Osteoblast (primary cell): ENCODE data around the gene SYDE1. TPM values are rescaled to one million over a fixed set of nuclear protein-coding genes. Genes with fewer than 3 reads are reported as not detected.
"Not testable (repeated sequence)": the region's sequence is repeated elsewhere in the genome, so short reads cannot be mapped to it uniquely, and the experiment has no call there.

Source experiments
- DNase-seq: peaks from one replicate; pipeline ENCODE4 v3.0.0; 2011; ENCODE audit warnings: low spot score, mixed read lengths; ENCODE audit not compliant: insufficient read length; ENCODE audit errors: missing footprints
- H2AFZ ChIP-seq: 2 replicates; pipeline ENCODE4 v1.6.0; 2011; ENCODE audit warnings: mild to moderate bottlenecking, low read length
- H3K27ac ChIP-seq: 2 replicates; pipeline ENCODE4 v1.5.1; 2011; ENCODE audit warnings: mild to moderate bottlenecking, low read depth, low read length, moderate library complexity
- H3K27me3 ChIP-seq: 2 replicates; pipeline ENCODE4 v1.6.0; 2012; ENCODE audit warnings: mild to moderate bottlenecking, control low read depth, inconsistent platforms, low read length, moderate library complexity; ENCODE audit not compliant: insufficient read depth
- H3K36me3 ChIP-seq: 2 replicates; pipeline ENCODE4 v1.5.1; 2011; ENCODE audit warnings: mild to moderate bottlenecking, low read length, control low read depth, moderate library complexity; ENCODE audit not compliant: insufficient read depth
- H3K4me1 ChIP-seq: 2 replicates; pipeline ENCODE4 v1.5.1; 2011; ENCODE audit warnings: mild to moderate bottlenecking, low read length, control low read depth, moderate library complexity; ENCODE audit not compliant: insufficient read depth
- H3K4me2 ChIP-seq: 2 replicates; pipeline ENCODE4 v1.6.0; 2011; ENCODE audit warnings: mild to moderate bottlenecking, low read length; ENCODE audit not compliant: insufficient read depth
- H3K4me3 ChIP-seq: fragments of 200-600 bp; sonication (generic); 3 replicates; pipeline ENCODE4 v1.5.1; 2012; ENCODE audit warnings: mild to moderate bottlenecking, low read length, inconsistent platforms; ENCODE audit not compliant: insufficient read depth
- H3K79me2 ChIP-seq: 2 replicates; pipeline ENCODE4 v1.6.0; 2012; ENCODE audit warnings: mild to moderate bottlenecking, low read length, control low read depth, inconsistent platforms; ENCODE audit not compliant: insufficient read depth
- H3K9me3 ChIP-seq: 2 replicates; pipeline ENCODE4 v1.5.1; 2011; ENCODE audit warnings: low read depth, low read length, control low read depth
- H4K20me1 ChIP-seq: 2 replicates; pipeline ENCODE4 v1.6.0; 2012; ENCODE audit warnings: mild to moderate bottlenecking, low read length, control low read depth; ENCODE audit not compliant: insufficient read depth
- total RNA-seq: library from RNA; depleted of rRNA; stranded (reverse); fragments of >200 nt; gene quantifications from 2 replicates; pipeline ENCODE4 v1.2.3, GENCODE V29; 2012
- TF ChIP-seq, protein P1 (sequence below): IDR thresholded peaks from 2 replicates; pipeline ENCODE4 v1.5.1; 2011; ENCODE audit warnings: mild to moderate bottlenecking, low read depth, low read length, moderate library complexity; ENCODE audit errors: extremely low read depth

The SYDE1 gene, protein sequence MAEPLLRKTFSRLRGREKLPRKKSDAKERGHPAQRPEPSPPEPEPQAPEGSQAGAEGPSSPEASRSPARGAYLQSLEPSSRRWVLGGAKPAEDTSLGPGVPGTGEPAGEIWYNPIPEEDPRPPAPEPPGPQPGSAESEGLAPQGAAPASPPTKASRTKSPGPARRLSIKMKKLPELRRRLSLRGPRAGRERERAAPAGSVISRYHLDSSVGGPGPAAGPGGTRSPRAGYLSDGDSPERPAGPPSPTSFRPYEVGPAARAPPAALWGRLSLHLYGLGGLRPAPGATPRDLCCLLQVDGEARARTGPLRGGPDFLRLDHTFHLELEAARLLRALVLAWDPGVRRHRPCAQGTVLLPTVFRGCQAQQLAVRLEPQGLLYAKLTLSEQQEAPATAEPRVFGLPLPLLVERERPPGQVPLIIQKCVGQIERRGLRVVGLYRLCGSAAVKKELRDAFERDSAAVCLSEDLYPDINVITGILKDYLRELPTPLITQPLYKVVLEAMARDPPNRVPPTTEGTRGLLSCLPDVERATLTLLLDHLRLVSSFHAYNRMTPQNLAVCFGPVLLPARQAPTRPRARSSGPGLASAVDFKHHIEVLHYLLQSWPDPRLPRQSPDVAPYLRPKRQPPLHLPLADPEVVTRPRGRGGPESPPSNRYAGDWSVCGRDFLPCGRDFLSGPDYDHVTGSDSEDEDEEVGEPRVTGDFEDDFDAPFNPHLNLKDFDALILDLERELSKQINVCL
- total RNA-seq, result 45.1 and 56.8 TPM in 2 replicates

DNA sequence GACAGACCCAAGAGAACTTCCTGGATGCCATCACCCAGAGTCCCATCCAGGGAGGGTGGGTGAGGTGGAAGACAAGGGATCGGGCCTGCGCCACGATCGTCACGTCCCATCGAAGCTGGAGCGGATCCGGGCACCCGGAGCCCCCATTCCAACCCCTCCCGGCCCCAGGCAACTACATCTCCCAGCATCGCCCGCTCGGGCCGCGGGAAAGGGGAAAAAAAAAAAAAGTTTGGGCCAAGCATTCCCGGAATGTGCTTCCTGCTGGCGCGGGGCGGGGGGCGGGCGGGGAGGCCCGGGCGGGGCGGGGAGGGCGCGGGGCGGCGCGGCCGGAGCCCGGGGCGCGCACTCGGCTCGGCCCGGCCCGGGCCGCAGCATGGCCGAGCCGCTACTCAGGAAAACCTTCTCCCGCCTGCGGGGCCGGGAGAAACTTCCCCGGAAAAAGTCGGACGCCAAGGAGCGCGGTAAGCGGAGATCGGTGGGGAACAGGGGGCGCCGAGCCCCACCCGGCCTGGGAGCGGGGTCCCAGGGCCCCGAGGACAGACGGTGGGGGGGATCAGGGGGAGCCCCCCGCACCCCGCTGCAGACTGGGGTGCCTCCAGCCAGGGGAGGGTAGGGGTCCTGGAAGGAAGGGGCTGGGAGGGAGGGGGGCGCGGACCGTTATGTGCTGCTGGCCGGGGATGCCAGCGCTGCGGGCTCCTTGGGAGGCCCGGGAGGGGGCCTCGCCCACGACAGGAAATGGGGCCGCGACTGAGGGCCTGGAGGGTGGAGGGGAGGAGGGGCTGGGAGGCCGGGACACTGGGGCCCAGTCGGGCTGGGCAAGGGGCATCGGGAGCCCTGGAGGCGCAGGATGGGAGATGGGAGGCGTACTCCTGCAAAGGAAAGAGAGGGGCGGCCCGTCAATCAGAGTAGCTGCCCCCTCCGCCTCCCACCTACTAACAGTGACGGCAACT is at the start of gene SYDE1:
Gene SYDE1, plus strand, starts transcription at position 341 of the 950 bp plus-strand sequence. Its CDS starts 33 bp downstream, at position 374.
- Histone ChIP-seq H3K27ac (peak within 1 kb of the TSS; percentile 56), H2AFZ (peak within 1 kb of the TSS; percentile 97), H3K4me2 (peak within 1 kb of the TSS; percentile 94), H3K4me1 (peaks cover 11% of the 10 kb centered on the region), H3K36me3 (peaks cover 24% of the 10 kb centered on the region), H3K9me3 (peaks cover 8% of the 10 kb centered on the region), H3K79me2 (peaks cover 34% of the 10 kb centered on the region), H3K4me3 (peak within 1 kb of the TSS; percentile 87), H4K20me1 (peaks cover 11% of the 10 kb centered on the region), H3K27me3 (no peaks in the 10 kb centered on the region)
- peak; percentile 98 for DNase-seq
- TF ChIP-seq, protein P1, sequence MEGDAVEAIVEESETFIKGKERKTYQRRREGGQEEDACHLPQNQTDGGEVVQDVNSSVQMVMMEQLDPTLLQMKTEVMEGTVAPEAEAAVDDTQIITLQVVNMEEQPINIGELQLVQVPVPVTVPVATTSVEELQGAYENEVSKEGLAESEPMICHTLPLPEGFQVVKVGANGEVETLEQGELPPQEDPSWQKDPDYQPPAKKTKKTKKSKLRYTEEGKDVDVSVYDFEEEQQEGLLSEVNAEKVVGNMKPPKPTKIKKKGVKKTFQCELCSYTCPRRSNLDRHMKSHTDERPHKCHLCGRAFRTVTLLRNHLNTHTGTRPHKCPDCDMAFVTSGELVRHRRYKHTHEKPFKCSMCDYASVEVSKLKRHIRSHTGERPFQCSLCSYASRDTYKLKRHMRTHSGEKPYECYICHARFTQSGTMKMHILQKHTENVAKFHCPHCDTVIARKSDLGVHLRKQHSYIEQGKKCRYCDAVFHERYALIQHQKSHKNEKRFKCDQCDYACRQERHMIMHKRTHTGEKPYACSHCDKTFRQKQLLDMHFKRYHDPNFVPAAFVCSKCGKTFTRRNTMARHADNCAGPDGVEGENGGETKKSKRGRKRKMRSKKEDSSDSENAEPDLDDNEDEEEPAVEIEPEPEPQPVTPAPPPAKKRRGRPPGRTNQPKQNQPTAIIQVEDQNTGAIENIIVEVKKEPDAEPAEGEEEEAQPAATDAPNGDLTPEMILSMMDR, result no peak

DNA sequence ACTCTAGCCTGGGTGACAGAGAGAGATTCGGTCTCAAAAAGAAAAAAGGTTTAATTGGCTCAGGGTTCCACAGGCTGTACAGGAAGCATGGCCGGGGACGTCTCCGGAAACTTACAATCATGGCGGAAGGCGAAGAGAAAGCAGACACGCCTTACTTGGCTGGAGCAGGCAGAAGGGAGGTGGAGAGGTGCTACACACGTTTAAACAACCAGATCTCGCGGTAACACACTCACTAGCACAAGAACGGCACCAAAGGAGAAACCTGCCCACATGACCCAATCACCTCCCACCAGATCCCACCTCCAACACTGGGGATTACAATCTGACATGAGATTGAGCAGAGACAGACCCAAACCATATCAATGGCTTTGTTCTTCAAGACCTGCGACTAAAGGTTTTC is 45.2 kb upstream of the SYDE1 start:
- H3K36me3 ChIP-seq, result no peaks in the 10 kb centered on the region
- H3K27ac ChIP-seq, result no peak overlapping the region
- no peaks in the 10 kb centered on the region for H3K9me3 ChIP-seq
- no peaks in the 10 kb centered on the region for H4K20me1 ChIP-seq
- no peaks in the 10 kb centered on the region for H3K27me3 ChIP-seq
- H3K4me1 ChIP-seq, result no peaks in the 10 kb centered on the region
- no peak overlapping the region for H2AFZ ChIP-seq
- no peak for DNase-seq
- H3K4me2 ChIP-seq, result no peak overlapping the region
- TF ChIP-seq, protein P1, result no peak
- H3K4me3 ChIP-seq, result no peak overlapping the region
- no peaks in the 10 kb centered on the region for H3K79me2 ChIP-seq

DNA sequence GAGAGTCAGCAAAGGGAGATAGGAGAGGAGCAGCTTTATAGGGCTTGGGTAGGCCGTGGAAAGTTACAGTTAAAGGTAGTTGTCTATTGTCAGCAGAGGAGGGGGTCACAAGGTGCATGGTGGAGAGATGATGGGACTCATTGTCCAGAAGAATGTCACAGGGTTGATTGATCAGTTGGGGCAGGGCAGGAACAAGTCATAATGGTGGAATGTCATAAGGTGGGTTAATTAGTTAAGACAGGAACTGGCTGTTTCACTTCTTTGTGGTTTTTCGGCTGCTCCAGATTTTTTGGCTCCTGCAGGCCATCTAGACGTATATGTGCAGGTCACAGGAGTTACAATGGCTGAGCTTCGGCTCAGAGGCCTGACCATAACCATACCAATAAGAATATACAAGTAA is 36.8 kb upstream of the SYDE1 start:
- H3K4me3 ChIP-seq, H3K27ac ChIP-seq, H3K36me3 ChIP-seq, H3K27me3 ChIP-seq, H3K4me2 ChIP-seq, H2AFZ ChIP-seq, H4K20me1 ChIP-seq, H3K4me1 ChIP-seq, H3K9me3 ChIP-seq, DNase-seq, H3K79me2 ChIP-seq: not testable (repeated sequence)

DNA sequence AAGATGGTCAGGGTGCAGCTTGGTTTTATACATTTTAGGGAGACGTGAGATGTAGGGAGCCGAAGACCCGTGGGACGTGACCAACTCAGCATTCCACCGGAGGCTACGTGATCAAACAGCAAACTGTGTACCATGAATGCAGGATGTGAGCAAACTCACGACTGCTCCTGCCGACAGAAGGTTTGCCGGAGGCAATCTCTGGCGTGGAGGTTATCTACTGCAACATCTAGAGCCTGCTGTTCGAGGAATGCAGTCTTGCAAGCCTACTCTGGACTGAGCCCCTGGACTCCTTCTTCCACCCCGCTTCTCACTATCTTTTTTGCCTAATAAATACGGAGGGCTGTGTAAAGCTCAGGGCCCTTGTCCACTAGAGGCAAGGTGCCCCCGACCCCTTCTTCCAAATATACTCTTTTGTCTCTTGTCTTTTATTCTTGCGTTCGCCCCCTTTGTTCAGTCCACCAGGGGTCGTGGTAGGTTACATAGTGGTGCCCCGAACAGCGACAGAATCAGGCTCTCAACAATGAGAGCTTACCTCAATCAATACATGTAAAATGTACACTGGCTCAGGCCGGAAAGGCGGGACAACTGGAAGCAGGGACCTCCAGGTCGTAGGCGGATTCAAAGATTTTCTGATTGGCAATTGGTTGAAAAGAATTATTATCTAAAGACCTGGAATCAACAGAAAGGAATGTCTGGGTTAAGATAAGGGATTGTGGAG is 34.1 kb upstream of the SYDE1 start:
- Histone ChIP-seq H3K4me3 (no peak overlapping the region), H3K4me2 (no peak overlapping the region), H4K20me1 (no peaks in the 10 kb centered on the region), H3K36me3 (no peaks in the 10 kb centered on the region), H3K27ac (no peak overlapping the region), H3K27me3 (peaks cover 4% of the 10 kb centered on the region), H3K79me2 (no peaks in the 10 kb centered on the region), H3K4me1 (no peaks in the 10 kb centered on the region), H3K9me3 (no peaks in the 10 kb centered on the region), H2AFZ (no peak overlapping the region)
- peak; percentile 23 for DNase-seq
- TF ChIP-seq, protein P1, result no peak
